H1 (cell line): ENCODE measurements around the gene GID4. TPM values are rescaled to one million over a fixed set of nuclear protein-coding genes. Genes with fewer than 3 reads are reported as not detected.

ENCODE experiments used
- CTCF ChIA-PET: fragments of 300-600 bp; sonication (Branson Sonifier 250); formaldehyde crosslinking; loops from one replicate; lab custom pipeline; 2021; ENCODE audit not compliant: partially characterized antibody; lab: Charles Lee
- POLR2A ChIA-PET: fragments of 300-600 bp; sonication (Branson Sonifier 250); formaldehyde crosslinking; loops from one replicate; lab custom pipeline; 2021; ENCODE audit warnings: inconsistent platforms; ENCODE audit not compliant: partially characterized antibody; lab: Charles Lee
- DNase-seq, 2 experiments: peaks; one replicate each; pipeline versions ENCODE4 v3.0.0 to v3.0.0-alpha.2; 2010 to 2022; ENCODE audit warnings: low spot score in 2 of 2, low read depth in 1 of 2, mixed read lengths in 1 of 2
- FAIRE-seq: peaks from 2 replicates; lab custom pipeline; 2011; peaks lifted over from hg19 to GRCh38; lab: Jason Lieb, UNC
- H2AFZ ChIP-seq: 2 replicates; pipeline ENCODE4 v1.8.1; 2012; ENCODE audit warnings: low read length, inconsistent platforms
- H2AK5ac ChIP-seq: 2 replicates; pipeline ENCODE4 v1.6.1; 2013; ENCODE audit warnings: low read depth, low read length
- H2BK120ac ChIP-seq: replicated peaks from 2 replicates; pipeline ENCODE3; 2013; ENCODE audit warnings: low read depth, low read length, inconsistent platforms
- H2BK12ac ChIP-seq: 2 replicates; pipeline ENCODE4 v1.6.1; 2013; ENCODE audit warnings: low read depth, low read length
- H2BK15ac ChIP-seq: 2 replicates; pipeline ENCODE4 v1.6.1; 2013; ENCODE audit warnings: low read length
- H2BK20ac ChIP-seq: 2 replicates; pipeline ENCODE4 v1.6.1; 2013; ENCODE audit warnings: low read length
- H2BK5ac ChIP-seq: 2 replicates; pipeline ENCODE4 v1.6.1; 2013; ENCODE audit warnings: low read depth, low read length
- H3K14ac ChIP-seq: 2 replicates; pipeline ENCODE4 v1.6.1; 2013; ENCODE audit warnings: inconsistent platforms; ENCODE audit not compliant: insufficient read length
- H3K18ac ChIP-seq: 2 replicates; pipeline ENCODE4 v1.6.1; 2013; ENCODE audit warnings: low read length; ENCODE audit errors: extremely low read depth
- H3K23ac ChIP-seq: 2 replicates; pipeline ENCODE4 v1.6.1; 2013; ENCODE audit warnings: inconsistent platforms; ENCODE audit not compliant: insufficient read length
- H3K23me2 ChIP-seq: 2 replicates; pipeline ENCODE4 v1.6.1; 2013; ENCODE audit warnings: low read depth, low read length
- H3K27ac ChIP-seq: 2 replicates; pipeline ENCODE4 v1.6.1; 2011; ENCODE audit warnings: low read depth, low read length, inconsistent platforms
- H3K27me3 ChIP-seq, 4 experiments: replicated peaks in 1 of 4; 1 replicate in 1 of 4; 2 replicates in 3 of 4; pipeline versions ENCODE4 v1.6.1 to v1.8.1; 2011 to 2013; ENCODE audit warnings: low read length in 3 of 4, mild to moderate bottlenecking in 3 of 4, inconsistent platforms in 2 of 4, mixed read lengths in 2 of 4, moderate library complexity in 1 of 4; ENCODE audit not compliant: control insufficient read depth in 3 of 4, insufficient read depth in 3 of 4; ENCODE audit errors: extremely low read depth in 1 of 4
- H3K36me3 ChIP-seq, 4 experiments: 2 replicates each; pipeline versions ENCODE4 v1.6.1 to v1.8.1; 2011 to 2013; ENCODE audit warnings: mild to moderate bottlenecking in 4 of 4, low read length in 3 of 4, moderate library complexity in 2 of 4, control low read depth in 1 of 4, inconsistent platforms in 1 of 4; ENCODE audit not compliant: insufficient read depth in 4 of 4, control insufficient read depth in 2 of 4
- H3K4ac ChIP-seq: replicated peaks from 2 replicates; pipeline ENCODE3; 2013; ENCODE audit warnings: low read length, low read depth, mixed read lengths, inconsistent platforms; ENCODE audit not compliant: insufficient read length
- H3K4me1 ChIP-seq, 4 experiments: replicated peaks in 1 of 4; 1 replicate in 1 of 4; 2 replicates in 3 of 4; pipeline versions ENCODE4 v1.6.1 to v1.8.1; 2011 to 2013; ENCODE audit warnings: low read length in 3 of 4, inconsistent platforms in 2 of 4, mixed read lengths in 1 of 4; ENCODE audit not compliant: insufficient read depth in 4 of 4, control insufficient read depth in 3 of 4
- H3K4me2 ChIP-seq, 2 experiments: 2 replicates each; pipeline versions ENCODE4 v1.6.1 to v1.8.1; 2011 to 2013; ENCODE audit warnings: low read depth in 2 of 2, low read length in 2 of 2, control low read depth in 1 of 2, inconsistent platforms in 1 of 2, mild to moderate bottlenecking in 1 of 2; ENCODE audit not compliant: insufficient read depth in 1 of 2
- H3K4me3 ChIP-seq, 4 experiments: fragments of 200-600, 300-600 bp in 1 of 4; sonication (generic), shearing (Covaris generic), sonication (Bioruptor Twin) in 1 of 4; 2 replicates each; pipeline versions ENCODE4 v1.5.1 to v1.8.1; 2011 to 2016; ENCODE audit warnings: low read length in 4 of 4, low read depth in 3 of 4, control low read depth in 2 of 4, inconsistent platforms in 2 of 4, mild to moderate bottlenecking in 2 of 4, mixed read lengths in 1 of 4, moderate library complexity in 1 of 4; ENCODE audit not compliant: insufficient read depth in 2 of 4; ENCODE audit errors: extremely low read depth in 1 of 4
- H3K56ac ChIP-seq: replicated peaks from 2 replicates; pipeline ENCODE3; 2013; ENCODE audit warnings: low read depth, mild to moderate bottlenecking, mixed read lengths, low read length, inconsistent platforms; ENCODE audit not compliant: insufficient read length
- H3K79me1 ChIP-seq: 2 replicates; pipeline ENCODE4 v1.6.1; 2013; ENCODE audit warnings: low read depth, low read length, control low read depth
- H3K79me2 ChIP-seq, 2 experiments: 2 replicates each; pipeline versions ENCODE4 v1.6.1 to v1.8.1; 2012 to 2013; ENCODE audit warnings: low read length in 2 of 2, mild to moderate bottlenecking in 2 of 2, inconsistent platforms in 1 of 2; ENCODE audit not compliant: insufficient read depth in 2 of 2, control insufficient read depth in 1 of 2
- H3K9ac ChIP-seq, 4 experiments: replicated peaks in 1 of 4; 1 replicate in 1 of 4; 2 replicates in 3 of 4; pipeline versions ENCODE4 v1.6.1 to v1.8.1; 2011 to 2013; ENCODE audit warnings: low read depth in 3 of 4, low read length in 3 of 4, control low read depth in 2 of 4, mild to moderate bottlenecking in 2 of 4, moderate library complexity in 2 of 4, inconsistent platforms in 1 of 4; ENCODE audit errors: extremely low read depth in 1 of 4
- H3K9me3 ChIP-seq, 2 experiments: 2 replicates each; pipeline versions ENCODE4 v1.6.1 to v1.8.1; 2012 to 2013; ENCODE audit warnings: mild to moderate bottlenecking in 2 of 2, moderate library complexity in 2 of 2, control low read depth in 1 of 2, inconsistent platforms in 1 of 2, low read depth in 1 of 2, low read length in 1 of 2, mixed read lengths in 1 of 2; ENCODE audit not compliant: insufficient read depth in 2 of 2
- H4K20me1 ChIP-seq, 2 experiments: replicated peaks in 1 of 2; 2 replicates each; pipeline versions ENCODE3 to v1.8.1; 2011 to 2013; ENCODE audit warnings: inconsistent platforms in 2 of 2, low read length in 2 of 2, mild to moderate bottlenecking in 1 of 2; ENCODE audit not compliant: insufficient read depth in 2 of 2, control insufficient read depth in 1 of 2
- H4K5ac ChIP-seq: 2 replicates; pipeline ENCODE4 v1.6.1; 2013; ENCODE audit warnings: low read length, low read depth, mixed read lengths, inconsistent platforms; ENCODE audit not compliant: insufficient read length
- H4K8ac ChIP-seq: 2 replicates; pipeline ENCODE4 v1.8.0; 2013; ENCODE audit warnings: mild to moderate bottlenecking, moderate library complexity, low read length, inconsistent platforms; ENCODE audit not compliant: insufficient read depth; ENCODE audit errors: extremely low read depth
- H4K91ac ChIP-seq: replicated peaks from 2 replicates; pipeline ENCODE3; 2013; ENCODE audit warnings: low read length, mixed read lengths, inconsistent platforms; ENCODE audit not compliant: insufficient read length
- ATF2 ChIP-seq: IDR thresholded peaks from 2 replicates; pipeline ENCODE4 v1.6.1; 2012; ENCODE audit warnings: low read length, inconsistent platforms
- CHD2 ChIP-seq: IDR thresholded peaks from 2 replicates; pipeline ENCODE4 v1.6.1; 2012; ENCODE audit warnings: low read length, improper control_type of control experiment
- CREB1 ChIP-seq: IDR thresholded peaks from 2 replicates; pipeline ENCODE4 v1.6.1; 2012; ENCODE audit warnings: inconsistent platforms
- HDAC6 ChIP-seq: IDR thresholded peaks from one replicate; pipeline ENCODE4 v1.7.1; 2012; ENCODE audit warnings: low read depth, mild to moderate bottlenecking, inconsistent platforms, low read length, moderate library complexity
- PHF8 ChIP-seq: fragments of 200-600 bp; sonication (generic); conservative IDR thresholded peaks from 2 replicates; pipeline ENCODE4 v1.7.1; 2012; ENCODE audit warnings: low read depth, mild to moderate bottlenecking, inconsistent platforms, low read length, moderate library complexity
- RFX5 ChIP-seq: IDR thresholded peaks from 2 replicates; pipeline ENCODE4 v1.6.1; 2011; ENCODE audit warnings: low read depth, low read length, improper control_type of control experiment, borderline replicate concordance
- USF2 ChIP-seq: IDR thresholded peaks from 2 replicates; pipeline ENCODE4 v1.6.1; 2011; ENCODE audit warnings: low read length, improper control_type of control experiment
- WGBS, 2 experiments: shearing (Covaris generic) in 1 of 2; methylation state at CpG; one replicate each; pipeline versions ENCODE4 v1.1.6 to v1.1.7; 2013 to 2015; ENCODE audit warnings: low lambda C conversion rate in 2 of 2, mixed read lengths in 2 of 2, inconsistent platforms in 1 of 2, low coverage in 1 of 2, missing lambda C conversion rate in 1 of 2; ENCODE audit not compliant: insufficient replicate concordance in 2 of 2, insufficient coverage in 1 of 2, insufficient read length in 1 of 2; ENCODE audit errors: extremely low coverage in 1 of 2, missing lambda C conversion rate in 1 of 2; 5-methylcytosine and 5-hydroxymethylcytosine counted together
- polyA plus RNA-seq, 7 experiments: library from polyadenylated mRNA; depleted of rRNA in 3 of 7; stranded (reverse) in 5 of 7; unstranded in 2 of 7; fragments of >200 nt in 5 of 7; fragments of 200-250 nt in 2 of 7; gene quantifications; 1 replicate in 5 of 7; 2 replicates in 1 of 7; 4 replicates in 1 of 7; pipeline versions ENCODE4 v1.2.1 to v1.2.3, GENCODE V29; 2011 to 2013; ENCODE audit warnings: missing spikeins in 2 of 7, mixed read lengths in 2 of 7
- total RNA-seq: library from RNA; stranded (reverse); fragmentation: NEBNext Ultra II Directional; extraction: Animal tissue kit (Norgen Biotek cat#: 25700); gene quantifications from 2 replicates; pipeline ENCODE4 v1.2.1, GENCODE V29; 2021

Gene GID4
- total and polyA plus RNA-seq, 2 of the 8 experiments (the other 6 are each of a cell fraction or from before 2014, with no cell fraction given): 5.6 to 15.0 TPM

GRCh38 chr17:18020971-18021370 is 18.2 kb upstream of the GID4 start:
- peaks cover 4% of the 10 kb centered on the region; the same call in 1 of the 2 replicates for H3K79me1 ChIP-seq
- no peak overlapping the region for H4K5ac ChIP-seq
- CTCF ChIA-PET: interaction anchor here (0.7 to 5.2 kb wide), 5 partner anchors 12 to 123 kb away, joined by 3 to 28 read pairs (median 7); no protein-coding TSS in a partner anchor
- FAIRE-seq (no peak), DNase-seq (no peak)
- TF ChIP-seq CHD2 (no peak), ATF2 (no peak), USF2 (no peak), CREB1 (no peak), RFX5 (no peak), PHF8 (no peak), HDAC6 (no peak)
- WGBS, 2 experiments: 94% methylated on average over 6 of the region's 6 CpGs; no CpG with 5 or more reads in 1 of the 2 experiments
- H2AK5ac ChIP-seq: no peak overlapping the region
- H2AFZ ChIP-seq: no peak overlapping the region
- H3K4me2 ChIP-seq: no peak overlapping the region
- no peak overlapping the region for H2BK120ac ChIP-seq
- H3K23me2 ChIP-seq: no peaks in the 10 kb centered on the region
- H3K9me3 ChIP-seq: no peaks in the 10 kb centered on the region
- H3K79me2 ChIP-seq: no peaks in the 10 kb centered on the region
- no peak overlapping the region for H3K23ac ChIP-seq
- H2BK12ac ChIP-seq: no peak overlapping the region
- no peaks in the 10 kb centered on the region for H3K4me1 ChIP-seq
- H3K14ac ChIP-seq: no peak overlapping the region
- no peaks in the 10 kb centered on the region for H3K27me3 ChIP-seq
- no peaks in the 10 kb centered on the region for H4K20me1 ChIP-seq
- no peak overlapping the region for H3K27ac ChIP-seq
- H3K4me3 ChIP-seq: no peak overlapping the region
- H2BK5ac ChIP-seq: no peak overlapping the region
- H2BK20ac ChIP-seq: no peak overlapping the region
- H4K91ac ChIP-seq: no peak overlapping the region
- no peak overlapping the region for H3K4ac ChIP-seq
- no peak overlapping the region for H2BK15ac ChIP-seq
- no peak overlapping the region for H3K18ac ChIP-seq
- H3K9ac ChIP-seq: no peak overlapping the region
- H3K56ac ChIP-seq: no peak overlapping the region
- no peak overlapping the region for H4K8ac ChIP-seq
- POLR2A ChIA-PET: no interaction called here
- H3K36me3 ChIP-seq: no peaks in the 10 kb centered on the region
